OCI-M2 (cell line): ENCODE measurements around the gene LARGE1.

ENCODE experiments used
- DNase-seq: peaks from one replicate; lab custom pipeline; 2025; ENCODE audit not compliant: unreplicated experiment; lab: John Stamatoyannopoulos, UW

LARGE1 gene

DNA sequence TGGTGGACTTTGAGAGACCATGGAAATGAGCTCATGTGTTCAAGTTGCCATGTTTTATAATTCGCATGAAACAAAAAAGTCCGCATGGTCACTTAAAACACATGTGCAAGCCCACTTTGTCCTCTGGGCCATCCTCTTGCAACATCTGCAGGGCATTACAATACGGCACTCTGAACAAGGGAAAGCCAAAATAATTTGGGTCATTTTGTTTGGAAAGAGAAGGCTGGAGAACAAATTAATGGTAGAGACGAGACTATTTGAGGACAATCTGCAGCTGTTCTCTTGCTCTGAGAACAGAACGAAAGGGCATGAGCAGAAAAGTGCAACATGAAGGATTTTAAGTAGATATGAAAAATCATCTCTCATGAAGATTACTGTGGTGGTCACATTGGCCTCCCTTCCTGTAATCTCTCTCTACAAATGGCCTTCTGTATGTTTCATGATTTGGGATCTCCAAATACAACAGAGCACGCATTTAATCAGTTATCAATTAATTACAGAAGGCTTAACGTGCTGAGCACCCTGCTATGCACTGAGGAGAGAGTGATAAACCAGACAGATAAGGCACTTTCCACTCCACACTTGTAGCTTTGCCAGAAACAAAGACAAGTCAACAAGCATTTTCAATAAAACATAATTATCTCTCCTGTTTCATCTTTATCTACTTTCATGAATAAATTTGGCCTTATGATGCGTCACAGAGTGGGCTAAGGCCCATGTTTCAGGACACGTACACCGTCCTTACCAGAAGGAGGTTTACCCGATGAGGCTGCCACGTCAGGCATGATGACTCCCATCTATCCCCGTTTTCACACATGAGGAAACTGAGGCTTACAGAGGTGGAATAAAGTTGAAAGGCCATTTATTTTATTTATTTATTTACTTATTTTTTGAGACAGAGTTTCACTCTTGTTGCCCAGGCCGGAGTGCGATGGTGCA, 384.1 kb downstream of the LARGE1 start:
- no peak for DNase-seq

DNA sequence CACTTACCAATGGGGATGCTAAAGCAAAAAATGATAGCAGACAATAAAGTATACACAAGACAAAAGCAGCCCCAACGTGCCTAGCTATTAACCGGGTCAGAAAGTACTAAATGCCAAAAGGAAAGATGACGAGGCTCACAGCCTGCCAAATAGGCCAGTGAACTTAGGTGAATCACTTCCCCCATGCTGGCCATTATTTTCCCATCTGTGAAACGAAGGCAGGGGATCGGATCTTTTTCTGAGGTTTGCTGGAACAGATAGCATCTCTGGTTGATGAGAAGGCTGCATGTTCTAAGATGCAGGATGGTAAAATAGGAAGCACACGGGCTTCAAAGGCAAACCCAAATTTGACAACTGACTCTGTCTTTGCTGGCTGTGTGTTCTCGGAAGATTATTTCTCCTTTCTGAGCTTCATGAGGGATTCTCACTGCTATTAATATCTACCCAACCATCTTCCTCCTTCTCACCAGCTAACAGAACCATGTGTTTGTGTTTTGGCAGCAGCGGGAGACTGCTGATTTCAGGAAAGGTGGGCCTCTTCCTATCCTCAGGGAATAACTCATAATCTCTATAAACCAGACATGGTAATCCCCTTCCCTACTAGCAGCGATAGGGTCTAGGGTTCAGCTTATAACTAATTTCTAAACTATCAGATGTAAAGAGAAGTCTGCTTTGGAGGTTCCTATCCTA, 390.7 kb downstream of the LARGE1 start:
- DNase-seq: no peak

DNA sequence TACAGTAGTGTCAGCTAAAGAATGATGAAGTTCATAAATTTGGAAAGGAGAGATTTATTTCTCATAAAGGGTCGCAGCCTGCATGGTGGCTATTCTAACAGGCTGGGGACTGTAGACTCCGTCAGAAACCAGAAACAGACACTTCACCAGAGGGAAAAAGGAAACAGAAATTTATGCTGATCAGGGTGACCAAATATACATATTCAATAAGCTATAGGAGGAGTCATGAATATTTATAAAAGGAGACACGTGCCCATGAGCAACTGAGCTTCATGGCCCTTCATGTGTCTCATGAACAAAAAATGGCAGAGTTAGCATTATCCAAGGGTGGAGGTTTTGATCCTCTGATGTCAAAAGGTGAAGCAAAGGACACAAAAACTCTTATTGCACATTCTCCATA, 392.1 kb downstream of the LARGE1 start:
- DNase-seq: no peak

DNA sequence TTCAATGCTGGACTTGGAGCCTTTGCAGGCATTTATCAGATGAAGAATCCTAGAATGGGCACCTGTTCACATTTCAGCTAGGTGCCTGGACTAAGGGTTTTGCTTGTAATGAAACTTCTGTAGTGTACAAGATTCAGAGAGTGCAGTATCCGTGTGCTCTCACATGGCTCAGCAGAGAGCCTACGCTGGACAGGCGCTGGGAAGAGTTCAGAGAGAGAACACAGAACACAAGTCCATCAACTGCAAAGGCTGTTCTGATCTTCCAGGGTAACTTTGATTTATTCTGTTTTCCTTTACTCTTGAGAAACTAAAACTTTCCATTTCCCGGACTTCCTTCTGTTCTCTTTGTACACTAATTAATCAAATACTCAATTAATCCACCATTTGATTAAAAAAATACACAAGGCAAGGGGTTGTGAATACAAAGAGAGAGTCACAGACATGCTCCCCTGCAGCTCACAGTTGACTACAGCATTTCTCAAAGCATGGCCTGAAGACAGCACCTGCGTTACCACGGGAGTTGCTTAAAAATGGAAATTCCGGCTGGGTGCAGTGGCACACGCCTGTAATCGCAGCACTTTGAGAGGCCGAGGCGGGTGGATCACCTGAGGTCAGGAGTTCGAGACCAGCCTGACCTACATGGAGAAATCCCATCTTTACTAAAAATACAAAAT, 393.7 kb downstream of the LARGE1 start:
- no peak for DNase-seq

DNA sequence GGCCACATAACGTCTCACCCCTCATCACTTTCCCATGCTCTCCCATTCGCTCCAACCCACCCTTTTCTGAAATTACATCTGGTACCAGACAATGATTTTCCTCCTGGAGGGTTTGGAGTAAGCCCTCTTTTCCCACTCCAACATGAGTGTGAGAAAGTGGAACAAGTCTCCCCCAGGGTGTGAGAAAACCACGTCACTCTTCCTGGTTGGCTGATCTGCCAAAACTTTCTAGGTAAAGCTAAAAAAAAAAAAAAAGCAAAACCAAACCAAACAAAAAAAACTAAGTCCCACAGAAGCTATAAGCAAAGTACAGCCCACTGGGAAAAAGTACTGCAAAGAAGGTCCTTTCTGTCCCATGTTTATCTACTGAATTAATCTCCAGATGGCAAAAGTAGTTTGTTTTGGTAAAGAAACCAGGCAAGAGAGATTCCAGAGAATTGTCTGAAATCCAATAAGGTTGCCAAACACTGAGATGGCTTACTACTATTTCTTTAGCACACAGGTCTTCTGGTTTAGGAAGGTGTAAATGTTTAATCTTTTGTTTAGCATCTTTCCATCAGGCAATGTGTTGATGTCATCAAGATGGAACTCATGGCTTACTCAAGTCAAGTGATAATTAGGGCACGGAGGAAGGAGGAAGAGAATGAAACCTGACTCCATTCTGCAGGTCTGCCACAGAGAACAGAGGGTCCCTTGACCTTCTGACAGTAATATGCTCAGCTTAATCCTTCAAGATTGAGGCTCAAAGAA, 395.6 kb downstream of the LARGE1 start:
- no peak for DNase-seq

DNA sequence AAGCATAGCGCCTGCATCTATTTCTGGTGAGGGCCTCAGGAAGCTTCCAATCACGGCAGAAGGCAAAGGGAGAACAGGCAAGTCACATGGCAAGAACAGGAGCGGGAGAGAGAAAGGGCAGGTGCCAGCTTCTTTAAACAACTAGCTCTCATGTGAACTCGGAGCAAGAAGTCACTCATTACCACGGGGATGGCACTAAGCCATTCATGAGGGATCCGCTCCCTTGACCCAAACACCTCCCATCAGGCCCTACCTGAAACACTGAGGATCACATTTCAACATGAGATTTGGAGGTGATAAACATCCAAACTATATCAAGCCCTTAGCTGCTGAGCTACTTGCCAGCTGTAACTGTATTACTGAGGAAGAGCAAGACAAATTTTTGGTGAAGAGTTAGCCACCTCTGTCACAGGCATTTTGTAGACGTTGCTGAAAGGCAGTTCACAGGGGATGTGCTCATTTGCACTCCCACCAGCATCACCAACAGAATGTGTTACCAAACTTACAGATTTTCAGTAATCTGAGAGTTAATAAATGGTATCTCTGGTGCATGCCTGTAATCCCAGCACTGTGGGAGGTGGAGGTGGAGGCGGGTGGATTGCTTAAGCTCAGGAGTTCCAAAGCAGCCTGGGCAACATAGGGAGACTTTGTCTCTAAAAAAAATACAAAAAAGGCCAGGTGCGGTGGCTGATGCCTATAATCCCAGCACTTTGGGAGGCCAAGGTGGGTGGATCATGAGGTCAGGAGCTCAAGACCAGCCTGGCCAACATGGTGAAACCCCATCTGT, 398.2 kb downstream of the LARGE1 start:
- no peak for DNase-seq

DNA sequence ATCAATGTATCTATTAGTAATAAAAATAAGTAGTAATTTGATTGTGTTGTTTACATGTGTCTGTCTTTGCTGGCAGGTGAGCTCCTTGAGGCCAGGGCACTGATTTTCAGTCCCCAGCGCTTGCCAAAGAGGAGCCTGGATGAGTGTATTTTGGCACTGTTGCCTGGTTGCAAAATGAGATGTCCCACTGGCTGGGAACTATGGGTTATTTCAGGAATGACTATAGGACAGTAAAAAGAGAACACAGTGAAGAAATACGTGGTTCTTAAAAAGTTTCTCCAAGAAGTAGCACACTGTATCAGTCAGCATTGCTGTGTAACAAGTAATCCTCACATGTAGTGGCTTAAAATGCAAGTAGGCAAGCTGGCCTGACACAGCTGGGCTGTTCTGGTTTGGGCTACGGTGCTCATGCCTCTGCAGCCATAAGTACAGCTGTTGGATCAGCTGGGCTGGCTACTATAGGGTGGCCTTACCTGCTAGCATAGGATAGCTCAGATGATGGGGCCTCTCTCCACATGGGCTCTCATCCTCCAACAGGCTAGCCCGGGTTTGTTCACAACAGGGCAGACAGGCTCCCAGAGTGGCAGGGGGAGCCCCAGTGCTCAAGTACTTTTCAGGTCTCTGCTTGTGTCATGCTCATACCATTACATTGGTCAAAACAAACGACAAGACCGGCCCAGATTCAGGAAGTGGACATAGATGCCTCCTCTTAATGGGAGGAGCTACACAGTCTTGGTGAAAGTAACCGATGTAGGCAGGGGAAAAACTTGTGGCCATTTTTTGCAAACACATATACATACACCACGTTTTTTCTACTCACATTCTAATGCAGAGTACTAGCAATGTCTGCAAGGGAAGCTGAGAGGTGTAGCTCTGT, 399.1 kb downstream of the LARGE1 start:
- DNase-seq: no peak

DNA sequence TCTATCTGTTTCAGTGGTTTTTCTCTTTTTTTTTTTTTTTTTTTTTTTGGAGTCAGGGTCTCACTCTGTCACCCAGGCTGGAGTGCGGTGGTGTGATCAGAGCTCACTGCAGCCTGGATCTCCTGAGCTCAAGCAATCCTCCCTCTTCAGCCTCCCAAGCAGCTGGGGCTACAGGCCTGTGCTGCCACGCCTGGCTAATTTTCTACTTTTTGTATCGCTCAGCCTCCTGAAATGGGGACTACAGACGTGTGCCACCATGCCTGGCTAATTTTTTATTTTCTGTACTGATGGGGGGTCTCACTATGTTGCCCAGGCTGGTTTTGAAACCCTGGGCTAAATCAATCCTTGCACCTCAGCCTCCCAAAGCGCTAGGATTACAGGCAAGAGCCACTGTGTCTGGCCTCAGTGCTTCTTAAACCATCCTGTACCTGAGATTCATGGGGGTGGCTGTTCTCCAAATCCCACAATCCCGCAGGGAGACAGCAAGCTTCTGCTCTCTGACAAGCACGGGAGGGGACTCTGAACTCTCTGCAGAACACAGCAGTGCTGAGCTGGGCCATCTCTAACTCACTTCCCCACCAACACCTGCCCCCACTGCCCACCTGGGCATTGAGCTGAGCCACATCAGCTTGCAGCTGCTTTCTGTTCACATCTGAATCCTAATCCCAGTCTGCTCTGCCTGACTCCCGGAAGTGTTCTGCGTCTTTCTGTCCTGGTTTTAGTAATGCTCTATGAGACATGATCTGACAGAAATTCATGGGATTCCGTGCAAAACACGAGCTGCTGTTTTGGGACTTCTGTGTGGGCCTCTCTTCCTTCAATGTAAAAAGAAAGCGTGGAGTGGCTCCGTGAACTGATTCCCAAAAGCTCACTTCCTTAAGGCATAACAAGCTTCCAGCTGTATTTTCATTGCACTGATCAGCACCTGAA, 400.0 kb downstream of the LARGE1 start:
- DNase-seq: no peak

DNA sequence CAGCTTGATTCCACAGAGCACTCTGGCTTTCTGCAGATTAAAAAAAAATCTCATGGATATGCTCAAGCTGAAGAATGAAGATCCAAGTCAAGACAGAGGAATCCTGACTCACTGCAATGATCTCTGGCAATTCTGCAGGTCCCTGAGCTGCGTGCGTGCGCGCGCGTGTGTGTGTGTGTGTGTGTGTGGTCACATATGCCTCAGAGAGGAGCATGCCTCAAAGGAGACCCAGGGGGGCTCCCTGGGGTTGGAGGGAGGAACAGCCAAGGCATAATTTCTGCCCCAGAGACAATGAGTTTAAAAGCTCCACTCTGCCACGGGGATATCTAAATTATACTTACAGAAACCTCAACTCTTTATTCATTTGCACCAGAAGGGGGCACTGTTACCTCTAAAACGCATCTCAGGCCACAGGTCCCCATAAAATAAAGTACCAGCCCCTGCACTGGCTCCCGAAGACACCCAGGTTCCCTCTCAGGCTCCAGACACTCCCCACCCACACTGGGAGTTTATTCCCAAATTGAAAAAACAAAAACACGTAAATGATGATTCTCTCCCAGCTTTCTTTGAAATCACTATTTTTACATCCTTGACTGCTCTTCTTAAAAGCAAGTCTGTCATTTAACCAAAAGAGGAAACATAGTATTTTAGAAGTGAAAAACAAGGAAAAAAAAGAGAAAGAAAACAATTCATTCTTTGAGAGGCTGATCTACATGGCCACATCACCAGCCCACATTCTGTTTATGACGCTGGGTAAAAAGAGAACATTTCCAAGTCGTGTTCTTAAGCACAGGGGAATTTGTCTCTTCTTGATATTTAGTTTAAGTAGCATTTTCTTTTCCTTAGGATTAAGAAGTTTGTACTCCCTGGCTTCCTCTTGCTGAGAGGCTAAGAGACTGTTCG, 401.0 kb downstream of the LARGE1 start:
- no peak for DNase-seq

DNA sequence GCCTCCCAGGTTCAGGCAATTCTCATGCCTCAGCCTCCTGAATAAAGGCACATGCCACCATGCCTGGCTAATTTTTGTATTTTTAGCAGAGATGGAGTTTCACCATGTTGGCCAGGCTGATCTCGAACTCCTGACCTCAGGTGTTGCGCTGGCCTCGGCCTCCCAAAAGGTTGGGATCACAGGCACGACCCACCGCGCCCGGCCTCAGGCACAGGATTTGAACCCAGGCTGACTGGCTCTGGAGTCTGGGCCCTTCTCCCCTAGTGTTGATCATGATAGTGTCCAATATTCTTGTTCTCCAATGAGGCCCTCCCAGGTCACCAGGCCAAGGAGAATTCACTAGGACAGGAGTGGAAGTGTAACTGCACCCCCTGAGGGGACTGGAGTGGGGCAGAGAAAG, 401.9 kb downstream of the LARGE1 start:
- no peak for DNase-seq

DNA sequence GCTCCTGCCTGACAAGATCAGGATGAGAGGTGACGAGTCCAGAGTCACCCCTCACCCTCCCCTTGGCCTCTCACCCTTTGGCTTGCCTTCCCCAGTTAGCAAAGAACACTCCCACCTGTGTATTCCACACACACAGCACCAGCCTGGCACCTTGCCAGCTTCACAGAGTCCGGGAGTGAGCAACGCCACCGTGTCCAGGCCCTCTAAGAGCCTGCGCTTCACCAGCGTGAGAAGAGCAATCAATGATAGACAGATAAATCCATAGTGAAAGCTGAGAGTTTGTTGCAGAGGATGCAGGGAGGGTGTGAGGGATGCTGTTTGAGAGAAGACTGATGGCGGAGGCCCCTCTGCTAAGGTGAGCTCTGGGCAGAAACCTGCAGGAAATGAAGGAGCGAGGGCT, 404.5 kb downstream of the LARGE1 start:
- DNase-seq: no peak

DNA sequence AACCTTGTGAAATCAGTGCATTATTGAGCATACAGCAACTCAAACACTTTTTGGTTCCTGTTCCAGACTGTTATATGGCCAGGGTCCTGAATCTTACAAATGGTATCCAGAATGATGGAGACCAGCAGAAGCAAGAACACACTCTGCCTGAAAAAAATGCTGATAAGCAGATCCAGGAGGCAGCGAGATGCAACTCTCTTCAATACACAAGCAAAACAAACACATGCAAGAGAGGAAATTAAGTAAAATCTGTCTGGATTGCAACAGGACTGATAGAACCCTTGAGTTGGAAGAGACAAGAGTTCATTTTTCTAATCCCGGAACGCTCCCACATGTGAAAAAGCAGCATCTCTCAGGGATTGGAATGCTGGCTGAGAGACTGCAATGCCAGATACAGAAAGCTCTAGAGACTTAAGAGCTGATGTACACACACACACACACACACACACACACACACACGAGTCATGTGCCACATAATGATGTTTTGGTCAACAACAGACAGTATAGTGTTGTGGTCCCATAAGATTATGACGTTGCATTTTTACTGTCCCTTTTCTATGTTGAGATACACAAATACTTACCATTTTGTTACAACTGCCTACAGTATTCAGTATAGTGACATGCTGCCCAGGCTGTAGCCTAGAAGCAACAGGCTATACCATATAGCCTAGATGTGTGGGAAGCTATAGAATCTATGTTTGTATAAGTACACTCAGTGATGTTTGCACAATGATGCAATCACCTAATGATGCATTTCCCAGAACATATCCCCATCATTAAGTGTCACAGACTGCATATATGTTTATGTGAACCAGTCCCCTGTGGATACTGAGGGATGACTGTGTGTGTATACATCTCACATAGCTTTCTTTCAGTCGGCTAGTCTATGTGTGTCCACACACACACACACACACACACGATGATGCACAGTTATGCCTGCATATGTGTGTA, 406.6 kb downstream of the LARGE1 start:
- no peak for DNase-seq

DNA sequence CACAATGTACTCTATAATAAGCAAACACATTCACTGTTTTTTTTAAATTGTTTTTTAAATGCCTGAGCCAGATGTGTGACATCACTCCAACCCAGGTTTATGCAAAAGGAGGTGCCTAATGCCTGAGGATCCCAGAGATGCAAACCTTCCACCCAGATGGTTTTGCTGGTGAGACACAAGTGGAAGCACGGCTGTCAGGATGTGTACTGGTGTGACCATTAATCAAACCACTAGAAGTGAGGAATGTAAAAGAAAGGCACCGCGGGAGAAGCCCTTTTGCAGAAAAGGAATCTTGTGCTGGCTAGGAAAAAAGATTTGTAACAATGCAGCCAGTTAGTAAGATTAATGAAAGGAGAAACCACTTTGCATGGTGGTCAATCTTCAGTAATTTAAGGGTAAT, 407.4 kb downstream of the LARGE1 start:
- no peak for DNase-seq

DNA sequence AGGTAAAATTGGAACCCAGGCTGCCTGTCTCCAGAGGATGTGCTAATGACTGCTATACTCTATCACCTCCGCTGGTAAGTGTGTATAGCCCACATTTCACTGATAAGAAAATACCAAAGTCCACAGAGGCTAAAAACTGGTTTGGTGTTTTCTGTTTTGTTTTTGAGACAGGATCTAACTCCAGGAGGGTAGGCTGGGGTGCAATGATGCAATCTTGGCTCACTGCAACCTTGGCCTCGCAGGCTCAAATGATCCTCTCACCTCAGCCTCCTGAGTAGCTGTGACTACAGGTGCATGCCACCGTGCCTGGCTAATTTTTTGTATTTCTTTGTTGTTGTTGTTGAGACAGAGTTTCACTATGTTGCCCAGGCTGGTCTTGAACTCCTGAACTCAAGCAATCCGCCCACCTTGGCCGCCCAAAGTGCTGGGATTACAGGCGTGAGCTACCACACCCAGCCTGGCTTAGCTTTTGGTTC, 409.8 kb downstream of the LARGE1 start:
- DNase-seq: no peak

DNA sequence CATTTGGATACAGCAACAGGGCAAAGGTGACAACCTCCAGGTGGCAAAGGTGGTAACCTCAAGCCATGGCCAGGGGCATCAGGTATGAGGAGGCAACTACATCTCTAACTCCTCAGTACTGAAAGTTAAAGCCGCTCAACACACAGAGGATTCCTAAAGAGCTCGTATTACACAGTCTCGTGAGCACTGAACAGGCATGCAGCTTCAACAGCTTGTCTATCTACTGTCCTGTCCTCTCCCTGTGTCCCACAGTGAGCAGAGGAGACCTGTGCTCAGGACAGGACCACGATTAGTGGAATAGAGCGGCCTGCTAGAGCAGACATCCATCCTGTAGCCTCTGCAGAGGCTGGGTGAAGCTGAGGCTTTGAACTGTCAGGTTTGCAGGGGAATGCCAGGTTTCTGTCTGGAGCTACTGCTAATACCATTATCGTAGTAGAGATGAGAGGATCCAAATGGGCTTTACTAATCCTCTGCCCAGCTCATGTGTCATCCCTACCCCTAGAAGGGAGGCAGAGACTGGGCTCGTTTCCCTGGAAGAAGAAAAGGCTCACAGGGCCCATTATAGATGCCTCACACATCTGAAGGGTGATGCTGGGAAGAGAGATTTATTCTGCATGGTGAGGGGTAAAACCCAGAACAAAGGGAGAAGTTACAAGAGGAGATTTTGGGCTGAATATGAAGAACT, 415.2 kb downstream of the LARGE1 start:
- DNase-seq: no peak
